Fibroblast of the aortic adventitia (primary cell): ENCODE data around the gene MALAT1. TPM values are rescaled to one million over a fixed set of nuclear protein-coding genes. Genes with fewer than 3 reads are reported as not detected.
A peak's percentile ranks its signal among the peaks of the same experiment; 100 is the strongest.
"Not testable (repeated sequence)": the region's sequence is repeated elsewhere in the genome, so short reads cannot be mapped to it uniquely, and the experiment has no call there.

ENCODE experiments used
- DNase-seq: peaks from one replicate; pipeline ENCODE4 v3.0.0-alpha.2; 2010; ENCODE audit warnings: low read depth
- H3K4me3 ChIP-seq: 2 replicates; pipeline ENCODE4 v1.5.1; 2011; ENCODE audit warnings: low read depth, mild to moderate bottlenecking, control low read depth, low read length, moderate library complexity
- CTCF ChIP-seq: IDR thresholded peaks from 2 replicates; pipeline ENCODE4 v1.5.1; 2011; ENCODE audit warnings: mild to moderate bottlenecking, low read length, control low read depth, inconsistent platforms; ENCODE audit not compliant: insufficient read depth
- total RNA-seq: library from RNA; depleted of rRNA; stranded (reverse); fragments of >200 nt; gene quantifications from 2 replicates; pipeline ENCODE4 v1.2.3, GENCODE V29; 2012; ENCODE audit warnings: low replicate concordance

The MALAT1 gene
- total RNA-seq, 1 donor = 10,787 TPM

GRCh38 chr11:65504674-65505465, 6.0 kb downstream of the MALAT1 start:
- DNase-seq = peak; percentile 74
- TF ChIP-seq CTCF = no peak
- H3K4me3 ChIP-seq = peak overlapping the region; percentile 99

- peak overlapping the region; percentile 99 for H3K4me3 ChIP-seq
- DNase-seq = peak; percentile 66
- no peak for TF ChIP-seq CTCF
These were observed 6.8 kb downstream of the MALAT1 start for GRCh38 chr11:65505466-65506289.

- peak overlapping the region; percentile 99 for H3K4me3 ChIP-seq
- peak; percentile 69 for DNase-seq
- no peak for TF ChIP-seq CTCF
These were observed 7.5 kb downstream of the MALAT1 start for GRCh38 chr11:65506290-65506771.

- DNase-seq = no peak
- TF ChIP-seq CTCF = no peak
- peak overlapping the region; percentile 99 for H3K4me3 ChIP-seq
These were observed 8.1 kb downstream of the MALAT1 start for GRCh38 chr11:65506772-65507505.

- DNase-seq = not testable (repeated sequence)
These were observed 13.5 kb downstream of the MALAT1 start for GRCh38 chr11:65512311-65512710.

GRCh38 chr11:65516135-65516968, 17.5 kb downstream of the MALAT1 start:
- TF ChIP-seq CTCF = no peak
- DNase-seq = no peak
- no peak overlapping the region for H3K4me3 ChIP-seq

More at GRCh38 chr11:65512311-65512710, 13.5 kb downstream of the MALAT1 start:
- not testable (repeated sequence) for H3K4me3 ChIP-seq

GRCh38 chr11:65518941-65519549, 20.2 kb downstream of the MALAT1 start:
- not testable (repeated sequence) for H3K4me3 ChIP-seq, DNase-seq

- H3K4me3 ChIP-seq, DNase-seq: not testable (repeated sequence)
These were observed 23.1 kb downstream of the MALAT1 start for GRCh38 chr11:65521777-65522521.
